Measurements from ENCODE around the gene QSOX1. TPM values are rescaled to one million over a fixed set of nuclear protein-coding genes. Genes with fewer than 3 reads are reported as not detected.

The QSOX1 gene
- total RNA-seq, 1 experiment from 2014 or later = 135 TPM

- TF ChIP-seq ELF4 (CRISPR knock-in tag; IDR thresholded peaks at IDR 0.05; ENCODE audit: low read depth) = no peak
- no peak for TF ChIP-seq USF2 (CRISPR knock-in tag; IDR thresholded peaks at IDR 0.05)
- TF ChIP-seq ZNF671 (CRISPR knock-in tag; IDR thresholded peaks at IDR 0.05) = no peak
- no peak for TF ChIP-seq ZNF121 (CRISPR knock-in tag; IDR thresholded peaks at IDR 0.05)
- no peak for TF ChIP-seq ZNF532 (CRISPR knock-in tag; IDR thresholded peaks at IDR 0.05; ENCODE audit: borderline replicate concordance)
- TF ChIP-seq SOX15 (CRISPR knock-in tag; IDR thresholded peaks at IDR 0.05) = no peak
- TF ChIP-seq ZMAT4 (CRISPR knock-in tag; IDR thresholded peaks at IDR 0.05) = no peak
- TF ChIP-seq, protein P1, sequence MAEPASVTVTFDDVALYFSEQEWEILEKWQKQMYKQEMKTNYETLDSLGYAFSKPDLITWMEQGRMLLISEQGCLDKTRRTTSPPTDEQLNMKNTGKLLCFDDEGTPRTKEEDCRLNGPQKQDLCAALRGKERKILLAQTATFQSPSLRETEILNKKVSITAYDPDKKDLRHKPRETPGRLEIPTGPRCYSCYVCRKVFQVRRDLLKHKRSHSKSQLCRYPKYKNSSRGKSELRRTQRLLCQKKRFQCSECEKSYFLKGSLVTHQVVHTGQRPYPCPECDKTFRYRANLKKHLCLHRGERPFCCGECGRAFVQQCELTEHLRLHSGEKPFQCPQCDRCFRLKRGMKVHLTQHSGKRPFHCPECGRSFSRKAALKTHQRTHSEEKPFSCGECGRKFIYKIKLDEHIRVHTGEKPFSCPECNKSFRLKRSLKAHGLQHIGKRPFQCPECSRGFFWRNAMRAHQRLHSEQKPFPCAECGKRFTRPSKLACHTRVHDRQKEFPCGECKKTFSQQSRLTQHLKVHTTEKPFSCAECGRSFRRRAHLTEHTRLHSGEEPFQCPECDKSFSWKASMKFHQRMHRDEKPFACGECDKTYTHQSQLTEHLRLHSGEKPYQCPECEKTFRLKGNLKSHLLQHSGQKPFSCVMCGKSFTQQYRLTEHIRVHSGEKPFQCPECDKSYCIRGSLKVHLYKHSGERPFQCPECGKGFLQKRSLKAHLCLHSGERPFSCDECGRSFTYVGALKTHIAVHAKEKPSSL (CRISPR knock-in tag; conservative IDR thresholded peaks at IDR 0.05) = no peak
- TF ChIP-seq NFATC4 (CRISPR knock-in tag; IDR thresholded peaks at IDR 0.05) = no peak
- TF ChIP-seq, protein P2, sequence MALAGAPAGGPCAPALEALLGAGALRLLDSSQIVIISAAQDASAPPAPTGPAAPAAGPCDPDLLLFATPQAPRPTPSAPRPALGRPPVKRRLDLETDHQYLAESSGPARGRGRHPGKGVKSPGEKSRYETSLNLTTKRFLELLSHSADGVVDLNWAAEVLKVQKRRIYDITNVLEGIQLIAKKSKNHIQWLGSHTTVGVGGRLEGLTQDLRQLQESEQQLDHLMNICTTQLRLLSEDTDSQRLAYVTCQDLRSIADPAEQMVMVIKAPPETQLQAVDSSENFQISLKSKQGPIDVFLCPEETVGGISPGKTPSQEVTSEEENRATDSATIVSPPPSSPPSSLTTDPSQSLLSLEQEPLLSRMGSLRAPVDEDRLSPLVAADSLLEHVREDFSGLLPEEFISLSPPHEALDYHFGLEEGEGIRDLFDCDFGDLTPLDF (CRISPR knock-in tag; IDR thresholded peaks at IDR 0.05) = peak; percentile 89
- peak; percentile 98 for TF ChIP-seq ETV6 (CRISPR knock-in tag; IDR thresholded peaks at IDR 0.05)
- TF ChIP-seq, protein P3, sequence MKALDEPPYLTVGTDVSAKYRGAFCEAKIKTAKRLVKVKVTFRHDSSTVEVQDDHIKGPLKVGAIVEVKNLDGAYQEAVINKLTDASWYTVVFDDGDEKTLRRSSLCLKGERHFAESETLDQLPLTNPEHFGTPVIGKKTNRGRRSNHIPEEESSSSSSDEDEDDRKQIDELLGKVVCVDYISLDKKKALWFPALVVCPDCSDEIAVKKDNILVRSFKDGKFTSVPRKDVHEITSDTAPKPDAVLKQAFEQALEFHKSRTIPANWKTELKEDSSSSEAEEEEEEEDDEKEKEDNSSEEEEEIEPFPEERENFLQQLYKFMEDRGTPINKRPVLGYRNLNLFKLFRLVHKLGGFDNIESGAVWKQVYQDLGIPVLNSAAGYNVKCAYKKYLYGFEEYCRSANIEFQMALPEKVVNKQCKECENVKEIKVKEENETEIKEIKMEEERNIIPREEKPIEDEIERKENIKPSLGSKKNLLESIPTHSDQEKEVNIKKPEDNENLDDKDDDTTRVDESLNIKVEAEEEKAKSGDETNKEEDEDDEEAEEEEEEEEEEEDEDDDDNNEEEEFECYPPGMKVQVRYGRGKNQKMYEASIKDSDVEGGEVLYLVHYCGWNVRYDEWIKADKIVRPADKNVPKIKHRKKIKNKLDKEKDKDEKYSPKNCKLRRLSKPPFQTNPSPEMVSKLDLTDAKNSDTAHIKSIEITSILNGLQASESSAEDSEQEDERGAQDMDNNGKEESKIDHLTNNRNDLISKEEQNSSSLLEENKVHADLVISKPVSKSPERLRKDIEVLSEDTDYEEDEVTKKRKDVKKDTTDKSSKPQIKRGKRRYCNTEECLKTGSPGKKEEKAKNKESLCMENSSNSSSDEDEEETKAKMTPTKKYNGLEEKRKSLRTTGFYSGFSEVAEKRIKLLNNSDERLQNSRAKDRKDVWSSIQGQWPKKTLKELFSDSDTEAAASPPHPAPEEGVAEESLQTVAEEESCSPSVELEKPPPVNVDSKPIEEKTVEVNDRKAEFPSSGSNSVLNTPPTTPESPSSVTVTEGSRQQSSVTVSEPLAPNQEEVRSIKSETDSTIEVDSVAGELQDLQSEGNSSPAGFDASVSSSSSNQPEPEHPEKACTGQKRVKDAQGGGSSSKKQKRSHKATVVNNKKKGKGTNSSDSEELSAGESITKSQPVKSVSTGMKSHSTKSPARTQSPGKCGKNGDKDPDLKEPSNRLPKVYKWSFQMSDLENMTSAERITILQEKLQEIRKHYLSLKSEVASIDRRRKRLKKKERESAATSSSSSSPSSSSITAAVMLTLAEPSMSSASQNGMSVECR (CRISPR knock-in tag; IDR thresholded peaks at IDR 0.05; ENCODE audit: borderline replicate concordance) = peak; percentile 50; the same call in 1 of the 2 replicates
- peak; percentile 79 for TF ChIP-seq ZNF232 (CRISPR knock-in tag; IDR thresholded peaks at IDR 0.05)
- no peak; the same call in 1 of the 2 replicates for TF ChIP-seq SP1 (CRISPR knock-in tag; conservative IDR thresholded peaks at IDR 0.05)
- no peak for TF ChIP-seq NFYB (CRISPR knock-in tag; conservative IDR thresholded peaks at IDR 0.05; ENCODE audit: low read depth)
- 0 out of 2 replicates have a peak, but pooled peaks have one; percentile 79 for TF ChIP-seq NFE2L1 (CRISPR knock-in tag; IDR thresholded peaks at IDR 0.05)
- TF ChIP-seq, protein P4, sequence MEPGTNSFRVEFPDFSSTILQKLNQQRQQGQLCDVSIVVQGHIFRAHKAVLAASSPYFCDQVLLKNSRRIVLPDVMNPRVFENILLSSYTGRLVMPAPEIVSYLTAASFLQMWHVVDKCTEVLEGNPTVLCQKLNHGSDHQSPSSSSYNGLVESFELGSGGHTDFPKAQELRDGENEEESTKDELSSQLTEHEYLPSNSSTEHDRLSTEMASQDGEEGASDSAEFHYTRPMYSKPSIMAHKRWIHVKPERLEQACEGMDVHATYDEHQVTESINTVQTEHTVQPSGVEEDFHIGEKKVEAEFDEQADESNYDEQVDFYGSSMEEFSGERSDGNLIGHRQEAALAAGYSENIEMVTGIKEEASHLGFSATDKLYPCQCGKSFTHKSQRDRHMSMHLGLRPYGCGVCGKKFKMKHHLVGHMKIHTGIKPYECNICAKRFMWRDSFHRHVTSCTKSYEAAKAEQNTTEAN (CRISPR knock-in tag; IDR thresholded peaks at IDR 0.05) = peak; percentile 88
- TF ChIP-seq NR1H2 (CRISPR knock-in tag; IDR thresholded peaks at IDR 0.05) = peak; percentile 66; the same call in 1 of the 2 replicates
- no peak; the same call in 1 of the 2 replicates for TF ChIP-seq RELA (CRISPR knock-in tag; IDR thresholded peaks at IDR 0.05; ENCODE audit: borderline replicate concordance)
- no peak for TF ChIP-seq CDX4 (CRISPR knock-in tag; IDR thresholded peaks at IDR 0.05; ENCODE audit: borderline replicate concordance)
- TF ChIP-seq GABPB1 (CRISPR knock-in tag; IDR thresholded peaks at IDR 0.05) = no peak
Observed at GRCh38 chr1:180228648-180229482, 74.2 kb downstream of the QSOX1 start (continued).

Data from WTC11 (cell line).